NK-92 treated with Interleukin-12 subunit alpha and Interleukin-12 subunit beta, amount 100 ng/mL, for 24 hours (cell line): ENCODE results near the gene KRTCAP2.

Experiments used
- DNase-seq: peaks from one replicate; lab custom pipeline; 2025; lab: John Stamatoyannopoulos, UW

The KRTCAP2 gene

DNA sequence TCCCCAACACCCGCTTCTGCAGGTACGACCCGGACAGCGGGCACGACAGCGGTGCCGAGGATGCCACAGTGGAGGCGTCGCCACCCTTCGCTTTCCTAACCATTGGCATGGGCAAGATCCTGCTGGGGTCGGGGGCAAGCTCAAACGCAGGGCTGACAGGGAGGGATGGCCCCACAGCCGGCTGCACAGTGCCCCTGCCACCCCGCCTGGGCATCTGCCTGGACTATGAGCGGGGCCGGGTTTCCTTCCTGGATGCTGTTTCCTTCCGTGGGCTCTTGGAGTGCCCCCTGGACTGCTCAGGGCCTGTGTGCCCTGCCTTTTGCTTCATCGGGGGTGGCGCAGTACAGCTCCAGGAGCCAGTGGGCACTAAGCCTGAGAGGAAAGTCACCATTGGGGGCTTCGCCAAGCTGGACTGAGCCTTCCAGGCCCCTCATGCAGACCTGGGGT lies 10.7 kb upstream of the KRTCAP2 start:
- DNase-seq: no peak

DNA sequence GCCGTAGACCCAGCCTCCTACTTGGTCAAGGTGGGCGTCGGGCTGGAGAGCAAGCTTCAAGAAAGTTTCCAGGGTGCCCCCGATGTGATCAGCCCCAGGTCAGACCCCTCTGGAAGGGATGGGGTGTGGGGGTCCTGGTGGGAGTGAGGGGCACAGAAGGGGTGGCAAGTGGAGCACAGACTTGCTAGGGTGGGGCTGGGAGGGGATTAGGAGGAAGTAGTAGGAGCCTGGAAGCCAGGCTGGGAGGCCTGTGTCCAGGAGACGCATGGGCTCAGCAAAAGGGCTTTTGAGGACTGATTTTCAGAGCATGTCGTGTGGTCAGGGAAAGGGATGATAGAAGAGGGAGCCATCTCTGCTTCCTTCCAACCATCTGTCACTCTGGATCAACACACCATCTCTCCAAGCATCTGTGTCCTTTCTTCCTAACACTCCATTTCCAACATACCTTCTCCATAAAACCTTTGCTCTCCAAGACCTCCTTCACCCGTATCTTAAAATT lies 9.0 kb upstream of the KRTCAP2 start:
- no peak for DNase-seq

DNA sequence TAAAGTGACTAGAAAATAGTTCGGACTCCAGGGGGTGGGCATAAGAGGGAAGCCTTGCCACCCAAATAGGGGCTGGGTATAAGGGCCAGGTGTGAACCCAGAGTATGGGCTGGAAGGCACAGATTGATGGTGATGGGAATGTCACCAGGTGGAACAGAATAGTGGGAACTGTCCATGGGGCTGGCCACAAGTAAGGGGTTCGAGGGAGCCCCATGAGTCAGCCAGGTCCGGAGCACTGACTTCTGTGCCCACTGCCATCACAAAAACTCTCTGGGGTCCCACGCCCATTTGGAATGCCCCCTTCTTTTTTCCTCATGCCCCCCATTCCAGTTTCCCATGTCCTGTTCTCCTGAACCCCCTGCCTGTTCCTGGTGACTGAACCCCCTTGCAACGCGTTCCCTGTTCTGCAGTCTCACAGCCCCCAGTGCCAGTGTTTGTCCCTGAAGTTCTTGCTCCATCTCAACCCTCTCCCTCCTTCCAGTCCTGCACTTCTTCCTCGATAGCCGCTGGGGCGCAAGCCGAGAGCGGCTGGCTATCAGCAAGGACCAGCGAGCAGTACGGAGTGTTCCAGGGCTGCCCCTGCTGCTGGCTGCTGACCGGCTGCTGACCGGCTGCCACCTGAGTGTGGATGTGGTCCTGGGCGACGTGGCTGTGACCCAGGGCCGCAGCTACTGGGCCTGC lies 8.4 kb upstream of the KRTCAP2 start:
- DNase-seq: no peak

DNA sequence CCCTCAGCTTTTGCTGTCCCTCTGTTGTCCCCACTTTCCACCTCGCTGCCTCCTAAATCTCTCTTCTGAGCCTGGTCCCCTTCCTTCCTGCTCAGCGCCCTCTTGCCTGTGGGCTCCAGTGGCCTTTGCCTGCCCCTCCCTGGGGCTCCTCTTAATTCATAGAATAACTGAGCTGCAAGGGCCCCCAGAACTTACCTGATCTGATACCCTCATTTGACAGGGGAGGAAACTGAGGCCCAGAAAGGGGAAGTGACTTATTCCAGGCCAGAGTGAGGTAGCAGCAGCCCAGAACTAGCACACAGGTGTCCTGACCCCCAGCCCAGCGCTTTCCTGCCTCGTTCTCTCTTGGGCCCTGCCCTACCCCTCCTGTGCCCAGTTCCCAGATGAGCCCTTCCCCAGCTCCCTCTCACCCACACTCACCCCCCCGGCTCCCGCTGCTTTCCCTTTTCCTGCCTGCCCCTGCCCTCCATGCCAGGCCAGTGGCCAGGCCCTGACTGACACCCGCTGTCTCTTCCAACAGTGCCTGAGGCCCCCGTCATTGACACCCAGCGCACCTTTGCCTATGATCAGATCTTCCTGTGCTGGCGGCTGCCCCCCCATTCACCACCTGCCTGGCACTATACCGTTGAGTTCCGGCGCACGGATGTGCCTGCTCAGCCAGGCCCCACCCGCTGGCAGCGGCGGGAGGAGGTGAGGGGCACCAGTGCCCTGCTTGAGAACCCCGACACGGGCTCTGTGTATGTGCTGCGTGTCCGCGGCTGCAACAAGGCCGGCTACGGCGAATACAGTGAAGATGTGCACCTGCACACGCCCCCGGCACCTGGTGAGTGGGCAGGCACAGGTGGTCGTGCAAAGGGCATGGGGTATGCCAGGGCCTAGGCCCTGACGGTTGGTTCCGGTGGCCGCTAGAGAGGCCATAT lies 6.3 kb upstream of the KRTCAP2 start:
- DNase-seq: no peak

DNA sequence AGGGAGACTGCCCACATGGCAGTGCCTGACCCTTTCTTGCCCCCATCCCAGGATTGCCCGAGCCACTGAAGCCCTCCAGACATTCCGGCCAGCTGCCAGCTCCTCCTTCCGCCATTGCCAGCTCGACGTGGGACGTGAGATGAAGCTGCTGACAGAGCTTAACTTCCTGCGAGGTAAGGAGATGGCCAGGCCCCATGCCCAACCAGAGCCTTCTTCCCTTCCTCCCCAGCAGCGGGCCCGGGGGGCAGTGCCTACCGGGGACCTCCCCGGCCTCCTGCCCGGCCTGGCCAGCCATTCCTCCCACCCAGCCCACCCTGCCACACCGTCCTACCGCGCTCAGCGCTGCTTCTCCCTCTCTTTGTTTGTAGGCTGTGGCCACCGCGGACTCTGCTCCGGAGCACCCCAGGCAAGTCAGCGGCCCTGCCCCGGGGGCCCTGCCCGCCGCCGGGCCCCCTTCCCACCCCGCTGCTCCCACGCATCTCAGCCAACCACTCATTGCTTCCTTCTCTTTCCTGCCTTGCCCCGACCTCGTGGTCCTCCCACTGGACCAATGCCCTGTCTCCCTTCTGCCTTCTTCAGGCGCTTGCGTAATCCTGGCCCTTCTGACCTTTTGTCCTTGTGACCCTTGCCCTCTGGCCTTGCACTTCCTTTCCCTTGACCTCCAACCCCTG lies 5.5 kb upstream of the KRTCAP2 start:
- DNase-seq: no peak

DNA sequence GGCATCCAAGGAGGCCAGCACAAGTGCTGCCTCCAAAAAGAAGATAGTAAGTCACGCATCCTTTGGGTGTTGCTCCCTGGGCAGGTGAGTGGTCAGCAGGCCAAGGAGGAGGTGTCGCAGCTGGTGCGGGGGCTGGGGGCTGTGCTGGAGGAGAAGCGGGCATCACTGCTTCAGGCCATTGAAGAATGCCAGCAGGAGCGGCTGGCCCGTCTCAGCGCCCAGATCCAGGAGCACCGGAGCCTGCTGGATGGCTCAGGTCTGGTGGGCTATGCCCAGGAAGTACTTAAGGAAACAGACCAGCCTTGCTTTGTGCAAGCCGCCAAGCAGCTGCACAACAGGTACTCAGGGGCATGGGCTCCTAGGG lies 4.8 kb upstream of the KRTCAP2 start:
- no peak for DNase-seq

DNA sequence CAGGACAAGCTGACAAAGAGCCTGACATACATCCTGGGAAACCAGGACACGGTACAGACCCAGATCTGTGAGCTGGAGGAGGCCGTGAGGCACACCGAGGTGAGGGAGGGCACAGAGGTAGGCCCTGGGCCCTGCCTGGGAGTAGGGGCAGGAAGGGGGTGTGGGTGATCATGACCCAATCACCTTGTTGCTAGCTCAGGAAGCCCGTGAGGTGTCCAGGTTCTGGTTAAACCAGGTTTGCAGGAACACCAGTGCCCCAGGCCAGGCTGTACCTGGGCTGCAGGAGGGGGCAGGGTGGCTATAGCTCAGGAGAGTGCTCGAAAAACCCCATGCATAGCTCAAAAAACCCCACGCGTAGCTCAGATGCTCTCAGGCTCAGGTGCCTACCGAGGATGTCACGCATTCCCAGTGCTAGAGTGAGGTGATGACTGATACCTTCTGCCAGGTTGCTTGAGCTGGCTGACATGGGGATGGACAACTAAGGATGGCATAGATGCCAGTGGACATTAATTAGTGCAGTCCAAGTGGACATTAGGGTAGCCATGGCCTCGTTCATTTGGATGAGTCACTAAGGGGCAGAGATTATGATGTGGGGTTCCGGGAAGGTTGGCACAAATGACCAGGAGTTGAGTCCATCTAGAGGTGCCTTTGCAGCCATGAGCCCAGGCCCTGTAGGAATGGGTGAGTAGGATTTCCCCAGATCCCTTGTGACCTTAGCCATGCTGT lies 4.3 kb upstream of the KRTCAP2 start:
- no peak for DNase-seq

DNA sequence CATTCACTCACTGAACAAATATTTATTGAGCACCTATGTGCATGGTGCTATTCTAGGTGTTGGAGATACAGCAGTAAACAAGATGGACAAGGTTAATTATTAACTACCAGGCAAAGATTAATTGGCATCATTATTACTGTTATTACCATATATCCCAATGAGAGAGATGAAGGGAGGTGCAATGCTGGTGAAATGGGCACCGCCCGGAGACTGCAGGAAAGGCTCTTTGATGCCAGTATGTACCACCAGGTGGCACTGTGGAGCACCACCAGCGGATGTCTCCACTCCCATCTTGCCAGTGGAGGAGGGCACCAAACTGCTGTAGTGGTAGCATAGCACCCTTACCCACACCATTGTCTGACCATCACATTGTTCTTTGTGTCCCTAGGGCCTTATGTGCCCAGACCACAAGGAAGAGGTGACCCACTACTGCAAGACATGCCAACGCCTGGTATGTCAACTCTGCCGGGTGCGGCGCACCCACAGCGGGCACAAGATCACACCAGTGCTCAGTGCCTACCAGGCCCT lies 3.5 kb upstream of the KRTCAP2 start:
- peak; percentile 57 for DNase-seq

DNA sequence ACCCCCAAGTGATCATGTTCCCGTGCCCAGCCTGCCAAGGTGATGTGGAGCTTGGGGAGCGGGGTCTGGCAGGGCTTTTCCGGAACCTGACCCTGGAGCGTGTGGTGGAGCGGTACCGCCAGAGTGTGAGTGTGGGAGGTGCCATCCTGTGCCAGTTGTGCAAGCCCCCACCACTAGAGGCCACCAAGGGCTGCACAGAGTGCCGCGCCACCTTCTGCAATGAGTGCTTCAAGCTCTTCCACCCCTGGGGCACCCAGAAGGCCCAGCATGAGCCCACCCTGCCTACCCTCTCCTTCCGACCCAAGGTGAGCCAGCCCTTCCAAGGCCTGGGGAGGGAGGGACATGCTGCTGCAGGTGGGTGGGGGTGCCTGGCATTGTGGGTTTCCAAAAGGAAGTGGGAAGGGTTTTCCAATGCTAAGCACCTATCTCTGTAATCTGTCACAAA lies 2.8 kb upstream of the KRTCAP2 start:
- DNase-seq: no peak

DNA sequence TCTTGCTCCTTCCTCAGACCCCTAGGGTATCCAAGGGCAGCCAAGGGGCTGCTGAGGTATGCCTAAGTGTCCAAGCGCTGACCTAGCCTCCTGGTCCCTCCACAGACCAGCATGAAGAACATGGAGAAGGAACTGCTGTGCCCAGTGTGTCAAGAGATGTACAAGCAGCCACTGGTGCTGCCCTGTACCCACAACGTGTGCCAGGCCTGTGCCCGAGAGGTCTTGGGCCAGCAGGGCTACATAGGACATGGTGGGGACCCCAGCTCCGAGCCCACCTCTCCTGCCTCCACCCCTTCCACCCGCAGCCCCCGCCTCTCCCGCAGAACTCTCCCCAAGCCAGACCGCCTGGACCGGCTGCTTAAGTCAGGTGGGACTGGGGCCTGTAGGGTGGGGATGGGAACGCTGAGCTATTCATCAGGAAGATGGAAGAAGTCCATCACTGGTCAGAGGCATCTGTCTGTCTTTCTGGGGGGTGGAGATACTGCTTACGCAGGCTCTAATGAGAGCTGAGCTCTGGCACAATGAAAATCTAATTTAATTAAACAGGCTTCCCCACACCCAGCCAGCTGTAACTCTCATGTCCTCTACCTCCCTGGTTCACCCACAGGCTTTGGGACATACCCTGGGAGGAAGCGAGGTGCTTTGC lies 2.3 kb upstream of the KRTCAP2 start:
- DNase-seq: no peak

DNA sequence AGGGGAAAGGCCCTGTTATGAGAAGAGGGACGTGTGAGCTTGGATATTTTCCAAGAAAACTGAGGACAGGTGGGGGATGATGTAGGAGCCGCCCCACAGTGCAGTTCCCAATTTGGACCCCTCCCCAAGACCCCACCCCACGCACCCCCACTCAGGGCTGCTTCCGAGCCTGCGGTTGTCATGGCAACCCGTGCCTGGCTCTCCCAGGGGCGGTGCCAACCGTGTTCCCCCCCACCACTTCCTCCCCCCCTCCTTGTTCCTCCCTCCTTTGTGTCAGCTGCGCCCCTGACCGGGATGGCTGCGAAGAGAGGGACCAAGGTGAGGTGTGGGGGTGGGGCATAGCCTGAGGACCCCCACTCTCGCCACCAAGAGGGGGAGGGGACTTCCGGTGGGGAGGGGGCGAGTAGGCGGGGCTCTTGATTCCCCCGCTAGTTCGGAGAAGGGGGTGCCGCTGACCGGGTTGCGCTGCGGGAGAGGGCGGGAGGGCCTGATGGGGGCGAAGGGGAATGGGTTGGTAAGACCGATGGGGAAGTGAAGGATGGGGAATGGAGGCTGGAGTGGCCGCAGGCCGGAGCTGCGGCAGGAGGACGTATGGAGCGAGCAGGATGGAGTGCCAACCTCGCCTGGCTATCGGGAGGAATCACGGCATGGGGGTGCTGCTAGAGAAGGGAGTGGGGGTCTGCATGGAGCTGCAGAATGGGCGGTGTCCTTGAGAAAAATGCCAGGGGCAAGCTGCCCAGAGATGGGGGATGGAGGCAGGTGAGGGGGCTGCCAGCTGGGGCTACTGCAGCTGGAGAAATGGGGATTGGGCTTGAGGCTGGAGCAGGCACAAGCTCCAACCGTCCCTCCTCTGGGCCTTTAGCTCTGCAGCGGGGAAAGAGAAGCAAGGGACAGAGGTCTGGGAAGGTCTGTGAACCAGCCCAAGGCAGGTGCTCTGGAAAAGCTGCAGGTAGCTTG lies 1.5 kb upstream of the KRTCAP2 start:
- peak; percentile 29 for DNase-seq

DNA sequence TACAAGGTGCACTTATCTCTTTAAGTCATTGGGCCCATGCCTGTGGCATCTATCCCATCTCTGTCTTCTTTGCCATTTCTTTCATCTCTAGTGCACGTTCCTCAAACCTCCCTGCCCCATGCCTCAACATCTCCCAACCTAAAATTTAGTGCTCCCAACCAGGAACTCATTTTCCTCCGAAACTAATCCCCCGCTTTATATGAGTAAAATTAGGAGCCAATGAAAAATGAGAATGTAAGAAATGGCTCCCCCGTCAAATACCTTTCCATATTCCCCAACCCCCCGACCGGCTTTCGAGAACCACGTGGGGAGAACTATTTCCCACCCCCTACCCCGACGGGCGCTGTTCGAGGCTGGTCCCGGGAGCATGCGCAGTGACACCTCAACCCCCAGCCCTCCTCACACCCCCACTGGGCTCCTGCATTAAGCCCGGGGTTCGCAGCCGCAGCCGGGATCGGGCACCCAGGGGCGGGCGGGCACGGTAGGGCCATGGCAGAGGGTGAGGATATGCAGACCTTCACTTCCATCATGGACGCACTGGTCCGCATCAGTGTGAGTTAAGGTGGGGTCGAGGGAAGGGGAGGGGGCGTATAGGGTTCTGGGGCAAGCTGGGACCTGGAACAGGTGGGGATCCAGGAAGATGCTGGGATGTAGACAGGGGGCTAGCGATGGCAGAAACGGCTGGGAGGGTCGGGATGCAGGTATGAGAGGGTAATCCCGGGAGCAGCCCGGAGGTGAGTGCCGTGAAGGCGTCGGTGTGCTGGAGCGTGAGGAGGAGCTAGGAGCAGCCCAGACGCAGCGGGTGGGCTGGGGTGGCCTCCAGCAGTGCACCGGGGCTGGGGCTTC lies 597 bp upstream of the KRTCAP2 start, which contains the start of gene TRIM46:
TRIM46 (plus strand) TSS at position 372 of the 846 bp plus-strand sequence; CDS start at position 490, 118 bp downstream.
- peak; percentile 78 for DNase-seq

DNA sequence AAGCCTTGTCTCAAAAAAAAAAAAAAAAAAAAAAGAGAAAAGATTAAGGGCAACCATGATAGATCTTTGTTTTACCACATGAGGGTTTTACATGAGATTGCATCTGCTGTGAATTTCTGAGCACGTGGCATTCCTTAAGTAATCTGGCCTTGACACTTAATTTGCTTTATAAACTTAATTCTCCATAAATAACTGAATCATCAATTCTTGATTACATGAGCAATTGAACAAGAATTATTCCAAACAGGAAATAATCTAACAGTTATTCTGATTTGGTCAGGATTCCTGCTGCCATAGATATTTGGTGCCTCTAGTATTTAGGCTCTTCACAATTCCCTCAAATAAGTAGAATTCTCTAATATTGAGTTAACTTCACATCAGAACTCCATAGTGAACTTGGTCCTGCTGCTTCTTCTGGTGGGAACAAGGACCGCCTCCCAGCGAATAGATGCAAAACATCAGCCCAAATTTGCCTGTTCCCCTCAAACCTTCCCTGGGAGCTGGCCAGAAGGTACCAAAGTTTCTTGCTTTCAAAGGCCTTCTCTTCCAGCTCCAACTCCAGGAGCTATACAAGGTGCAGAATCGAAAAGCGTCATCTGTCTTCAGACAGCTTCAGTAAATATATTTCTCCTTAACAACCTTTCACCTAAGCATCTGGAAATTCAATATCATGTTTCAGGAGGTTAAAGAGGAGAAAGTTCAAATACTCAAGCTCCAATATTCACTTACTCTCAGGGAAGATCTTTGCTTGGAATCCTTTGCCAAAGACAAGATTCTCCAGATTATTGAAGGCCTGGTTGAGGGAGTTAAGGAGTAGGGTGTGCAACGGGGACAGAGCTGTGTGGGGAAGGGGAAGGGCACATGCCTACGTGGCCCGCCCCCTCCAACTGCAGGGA lies 1.0 kb downstream of the KRTCAP2 start:
- no peak for DNase-seq

DNA sequence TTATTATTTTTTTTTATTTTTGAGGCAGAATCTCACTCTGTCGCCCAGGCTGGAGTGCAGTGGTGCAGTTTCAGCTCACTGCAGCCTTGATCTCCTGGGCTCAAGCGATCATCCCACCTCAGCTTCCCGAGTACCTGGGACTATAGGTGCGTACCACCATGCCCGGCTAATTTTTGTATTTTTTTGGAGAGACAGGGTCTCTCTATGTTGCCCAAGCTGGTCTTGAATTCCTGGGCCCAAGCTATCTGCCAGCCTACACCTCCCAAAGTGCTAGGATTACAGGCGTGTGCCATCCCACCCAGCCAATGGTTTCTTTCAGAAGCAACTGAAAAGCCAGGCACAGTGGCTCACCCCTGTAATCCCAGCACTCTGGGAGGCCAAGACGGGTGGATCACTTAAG lies 2.3 kb downstream of the KRTCAP2 start:
- no peak for DNase-seq

DNA sequence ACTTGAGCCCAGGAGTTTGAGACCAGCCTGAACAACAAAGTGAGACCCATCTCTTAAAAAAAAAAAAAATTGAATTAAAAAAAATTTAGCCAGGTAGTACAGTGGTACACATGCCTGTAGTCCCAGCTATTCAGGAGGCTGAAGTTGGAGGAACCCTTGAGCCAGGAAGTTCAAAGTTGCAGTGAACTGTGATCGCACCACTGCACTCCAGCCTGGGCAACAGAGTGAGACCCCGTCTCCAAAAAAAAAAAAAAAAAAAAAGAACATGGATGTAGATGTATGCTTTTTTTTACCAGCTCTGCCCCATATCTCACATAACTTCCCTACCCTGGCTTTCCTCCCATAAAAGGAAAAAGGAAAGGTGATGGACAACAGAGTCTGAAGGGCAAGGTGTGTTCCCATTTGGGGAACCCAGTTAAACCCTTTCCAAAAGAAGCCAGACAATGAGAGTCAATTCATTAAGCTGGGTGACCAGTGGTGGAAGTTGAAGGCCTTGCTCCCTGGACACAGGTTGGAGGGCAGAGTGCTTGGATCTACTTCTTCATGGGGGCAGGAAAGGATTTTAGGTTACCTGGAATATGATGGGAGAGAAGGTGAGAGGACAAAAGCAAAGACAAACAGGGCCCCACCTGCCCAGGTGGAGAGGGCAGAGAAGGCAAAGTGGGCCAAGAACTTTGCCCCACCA lies 2.9 kb downstream of the KRTCAP2 start:
- no peak for DNase-seq

DNA sequence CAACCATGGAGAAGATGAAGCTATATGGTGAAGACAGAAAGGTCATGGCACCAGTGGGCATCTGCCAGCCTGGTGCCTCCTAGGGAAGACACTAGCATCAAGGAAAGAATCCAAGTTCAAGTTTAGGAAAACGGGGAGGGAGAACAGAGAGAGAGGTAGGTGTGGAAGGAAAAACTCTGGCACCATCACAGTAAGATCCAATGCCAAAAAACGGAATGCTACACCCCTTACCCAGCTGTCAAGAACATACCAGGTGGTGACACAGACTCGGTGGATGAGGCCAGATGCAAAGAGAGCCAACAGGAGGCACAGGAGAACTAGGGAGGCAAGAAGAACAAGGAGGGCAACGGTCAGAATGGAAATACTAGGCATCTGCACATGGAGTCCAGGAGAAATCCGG lies 3.6 kb downstream of the KRTCAP2 start:
- DNase-seq: no peak
